GOT3 (cell line): ENCODE results near the gene PKD1L1.
"Not testable (repeated sequence)": the region's sequence is repeated elsewhere in the genome, so short reads cannot be mapped to it uniquely, and the experiment has no call there.

Experiments used
- DNase-seq: peaks from one replicate; lab custom pipeline; 2025; ENCODE audit warnings: mixed read lengths; lab: John Stamatoyannopoulos, UW

The PKD1L1 gene

DNA sequence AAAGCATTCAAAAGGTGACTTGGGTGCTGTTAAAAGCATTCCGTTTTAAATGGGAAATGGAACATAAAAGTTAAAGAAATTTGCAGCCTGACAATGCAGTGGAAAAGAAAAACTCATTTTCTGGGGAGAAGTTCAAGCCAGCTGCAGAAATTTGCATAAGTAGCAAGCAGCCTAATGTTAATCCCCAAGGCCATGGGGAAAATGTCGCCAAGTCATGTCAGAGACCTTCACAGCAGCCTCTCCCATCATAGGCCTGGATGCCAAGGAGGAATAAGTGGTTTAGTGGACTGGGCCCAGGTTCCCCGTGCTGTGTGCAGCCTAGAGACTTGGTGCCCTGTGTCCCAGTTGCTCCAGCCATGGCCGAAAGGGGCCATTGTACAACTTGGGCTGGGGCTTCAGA, 154.2 kb downstream of the PKD1L1 start:
- no peak for DNase-seq

DNA sequence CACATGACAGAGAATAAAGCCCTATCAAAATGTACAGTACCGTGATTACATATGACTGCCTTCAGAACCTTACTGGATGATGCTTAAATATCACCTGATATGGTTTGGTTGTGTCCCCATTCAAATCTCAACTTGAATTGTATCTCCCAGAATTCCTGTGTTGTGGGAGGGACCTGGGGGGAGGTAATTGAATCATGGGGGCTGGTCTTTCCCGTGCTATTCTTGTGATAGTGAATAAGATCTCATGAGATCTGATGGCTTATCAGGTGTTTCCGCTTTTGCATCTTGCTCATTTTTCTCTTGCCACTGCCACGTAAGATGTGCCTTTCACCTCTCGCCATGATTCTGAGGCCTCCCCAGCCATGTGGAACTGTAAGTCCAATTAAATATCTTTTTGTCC, 155.1 kb downstream of the PKD1L1 start:
- DNase-seq = not testable (repeated sequence)

DNA sequence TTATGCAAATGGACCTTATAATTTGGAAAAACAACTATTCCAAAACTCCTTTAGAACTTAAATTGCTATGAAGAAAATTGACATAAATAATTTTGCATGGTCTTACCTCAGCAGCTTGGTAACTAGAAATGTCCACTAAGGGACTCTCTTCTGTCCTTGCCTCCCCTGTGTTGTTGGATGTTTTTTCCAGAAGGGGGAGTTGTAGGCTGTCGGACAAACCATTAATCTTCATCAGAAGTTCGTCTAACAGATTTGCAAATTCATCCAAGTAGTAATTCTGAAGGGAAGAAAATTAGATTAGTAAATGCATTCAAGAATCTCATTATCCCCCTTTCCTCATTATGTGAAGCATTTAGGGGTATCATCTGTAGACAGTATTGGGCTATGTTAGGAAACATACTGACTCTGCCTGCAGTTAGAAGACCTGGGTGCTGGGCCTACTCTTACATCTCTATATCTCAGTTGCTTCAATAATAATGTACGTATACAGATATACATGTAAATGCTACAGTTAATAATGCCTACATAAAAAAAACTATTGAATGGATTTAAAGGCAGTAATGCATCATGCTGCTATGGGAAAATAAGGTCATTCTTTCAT, 155.6 kb downstream of the PKD1L1 start:
- no peak for DNase-seq

DNA sequence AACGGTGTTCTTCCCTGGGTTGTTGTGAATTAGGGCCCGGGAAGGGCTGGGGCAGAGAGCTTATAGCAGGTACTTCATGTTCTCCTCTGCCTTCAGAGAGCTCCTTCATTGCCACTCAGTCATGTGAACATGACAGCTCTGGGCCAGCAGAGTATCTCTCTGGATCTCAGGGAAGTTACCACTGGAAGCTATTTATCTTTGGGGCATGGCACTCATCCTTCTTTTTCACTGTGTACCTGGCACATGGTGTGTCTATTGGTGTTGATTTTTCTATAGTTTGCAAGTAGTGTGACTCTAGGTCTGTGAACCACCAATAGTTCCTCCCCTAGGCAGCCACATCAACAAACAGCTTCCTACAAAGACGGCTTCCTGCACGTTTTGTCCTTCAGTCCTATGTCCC, 156.6 kb downstream of the PKD1L1 start:
- DNase-seq = no peak

GRCh38 chr7:47788083-47788482, 160.2 kb downstream of the PKD1L1 start:
- DNase-seq = no peak

DNA sequence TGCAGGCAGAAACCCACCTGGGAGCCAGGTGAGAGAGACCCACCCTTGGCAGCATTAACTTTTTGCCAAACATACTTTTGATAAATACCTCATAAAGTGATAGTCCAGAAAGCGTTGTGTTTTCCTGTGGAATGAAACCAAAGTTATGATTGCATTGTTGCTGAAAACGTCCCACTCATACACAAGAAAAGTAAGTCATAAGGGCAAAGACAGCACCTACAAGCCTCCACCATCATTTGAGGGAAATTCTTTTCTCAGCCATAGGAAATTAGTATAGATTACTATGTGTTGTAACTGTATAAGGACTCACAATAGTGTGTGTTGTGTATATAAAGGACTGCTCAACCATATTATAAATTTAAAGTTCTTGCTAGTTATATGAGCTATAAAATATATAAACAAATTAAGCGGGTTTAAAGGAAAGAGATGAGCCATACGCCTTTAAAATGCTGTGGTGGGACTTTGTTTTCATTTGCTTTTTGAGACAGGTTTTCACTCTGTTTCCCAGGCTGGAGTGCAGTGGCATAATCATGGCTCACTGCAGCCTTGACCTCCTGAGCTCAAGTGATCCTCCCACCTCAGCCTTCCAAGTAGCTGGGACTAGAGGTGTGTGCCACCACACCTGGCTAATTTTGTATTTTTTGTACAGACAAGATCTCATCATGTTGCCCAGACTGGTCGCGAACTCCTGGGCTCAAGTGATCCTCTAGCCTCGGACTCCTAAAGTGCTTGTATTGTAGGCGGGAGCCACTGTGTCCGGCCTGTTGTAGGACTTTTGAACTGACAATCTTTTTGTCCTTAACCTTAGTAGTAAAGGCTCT, 160.8 kb downstream of the PKD1L1 start:
- DNase-seq = no peak

GRCh38 chr7:47786557-47787248, 161.6 kb downstream of the PKD1L1 start:
- DNase-seq = peak; percentile 79

GRCh38 chr7:47785923-47786556, 162.2 kb downstream of the PKD1L1 start:
- DNase-seq = no peak

- peak; percentile 35 for DNase-seq
These were observed 164.6 kb downstream of the PKD1L1 start for GRCh38 chr7:47783456-47784223.

GRCh38 chr7:47782792-47783191, 165.5 kb downstream of the PKD1L1 start:
- no peak for DNase-seq

GRCh38 chr7:47782022-47782421, 166.2 kb downstream of the PKD1L1 start:
- no peak for DNase-seq

DNA sequence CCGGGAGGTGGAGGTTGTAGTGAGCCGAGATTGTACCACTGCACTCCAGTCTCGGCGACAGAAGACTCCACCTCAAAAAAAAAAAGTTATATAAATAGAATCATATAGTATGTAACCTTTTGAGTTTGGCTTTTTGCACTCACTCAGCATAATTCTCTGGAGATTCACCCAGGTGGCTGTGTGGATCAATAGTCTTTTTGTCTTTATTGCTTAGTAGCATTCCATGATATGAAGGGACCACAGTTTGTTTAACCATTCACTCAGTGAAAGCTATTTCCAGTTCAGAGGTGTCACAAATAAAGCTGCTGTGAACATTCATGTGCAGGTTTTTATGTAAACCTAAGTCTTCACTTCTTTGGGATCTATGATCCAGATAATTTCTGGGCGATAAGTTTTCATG, 167.7 kb downstream of the PKD1L1 start:
- DNase-seq = no peak

- no peak for DNase-seq
These were observed 168.9 kb downstream of the PKD1L1 start for GRCh38 chr7:47779341-47779771.

DNA sequence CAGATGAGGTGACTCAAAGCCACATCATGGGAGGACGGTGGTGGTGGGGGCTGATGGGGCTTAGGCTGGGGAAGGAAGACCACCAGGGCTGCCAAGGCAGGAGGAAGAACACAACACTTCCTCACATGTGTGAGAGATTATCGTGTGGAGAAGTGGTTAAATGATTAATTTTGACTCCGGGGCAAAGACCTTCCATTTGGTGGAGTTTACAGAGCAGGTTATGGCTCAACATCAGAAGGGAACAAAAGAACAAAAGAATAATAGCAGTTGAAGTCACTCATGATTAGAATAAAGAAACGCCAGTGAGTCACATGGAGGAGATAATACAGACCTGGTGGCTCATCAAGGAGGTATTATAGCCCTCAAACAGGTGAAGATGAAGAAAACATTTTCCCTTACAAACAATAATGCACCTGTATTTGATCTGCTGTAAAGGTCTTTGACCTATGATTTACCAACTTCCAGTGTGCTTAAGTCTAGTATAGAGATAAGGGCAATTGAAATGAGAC, 170.1 kb downstream of the PKD1L1 start:
- DNase-seq = no peak

GRCh38 chr7:47777531-47778152, 170.6 kb downstream of the PKD1L1 start:
- no peak for DNase-seq

DNA sequence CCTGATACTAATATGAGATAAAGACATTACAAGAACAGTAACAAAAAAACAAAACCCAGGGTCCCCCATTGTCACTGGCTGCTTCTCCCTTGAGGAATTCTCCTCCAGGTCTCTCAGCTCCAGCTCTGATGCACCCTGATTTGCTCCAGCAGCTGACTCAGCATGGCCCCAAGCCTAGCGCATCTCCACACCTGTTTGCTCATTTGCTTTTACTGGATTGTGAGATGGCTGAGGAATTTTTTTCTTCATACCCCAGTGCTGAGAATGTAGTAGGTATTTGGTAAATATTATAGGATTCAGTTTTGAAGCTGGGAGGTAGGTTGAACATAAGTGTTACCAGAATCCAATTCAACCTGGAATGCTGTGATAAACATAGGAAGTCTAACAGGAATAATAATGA, 171.9 kb downstream of the PKD1L1 start:
- DNase-seq = no peak

- DNase-seq = no peak
These were observed 173.0 kb downstream of the PKD1L1 start for GRCh38 chr7:47775238-47775637.

GRCh38 chr7:47772492-47772891, 175.8 kb downstream of the PKD1L1 start:
- DNase-seq = no peak

- no peak for DNase-seq
These were observed 176.3 kb downstream of the PKD1L1 start for GRCh38 chr7:47771990-47772360.

DNA sequence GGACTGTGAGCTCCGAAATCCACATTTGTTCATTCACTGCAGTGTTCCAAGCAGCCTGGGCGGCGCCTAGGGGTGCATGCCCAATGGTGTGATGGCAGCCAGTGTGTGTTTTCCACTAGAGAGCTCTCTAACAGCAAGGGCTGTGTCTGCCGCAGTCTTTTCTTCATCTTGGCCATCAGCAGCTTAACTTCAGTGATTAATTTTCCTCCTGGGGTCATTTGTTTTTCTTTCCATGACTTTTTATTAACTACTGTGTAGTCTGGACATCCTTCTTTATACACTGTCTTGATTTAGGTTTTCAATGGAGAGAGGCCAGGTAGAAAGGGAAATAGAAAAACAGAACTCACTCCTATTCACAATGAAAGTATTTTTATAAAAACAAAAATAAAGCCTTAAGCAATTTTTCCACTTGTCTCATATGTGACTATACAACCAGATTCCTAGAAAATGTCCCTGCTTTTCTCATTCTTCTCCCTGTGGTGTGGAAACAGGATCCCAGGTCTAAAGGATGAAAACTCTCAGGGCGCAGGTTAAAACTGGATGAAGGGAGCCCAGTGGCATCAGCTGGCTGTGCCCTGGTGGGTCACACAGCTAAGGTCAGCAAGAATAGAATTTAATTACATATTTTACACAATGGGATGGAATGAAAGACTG, 176.8 kb downstream of the PKD1L1 start:
- peak; percentile 32 for DNase-seq

DNA sequence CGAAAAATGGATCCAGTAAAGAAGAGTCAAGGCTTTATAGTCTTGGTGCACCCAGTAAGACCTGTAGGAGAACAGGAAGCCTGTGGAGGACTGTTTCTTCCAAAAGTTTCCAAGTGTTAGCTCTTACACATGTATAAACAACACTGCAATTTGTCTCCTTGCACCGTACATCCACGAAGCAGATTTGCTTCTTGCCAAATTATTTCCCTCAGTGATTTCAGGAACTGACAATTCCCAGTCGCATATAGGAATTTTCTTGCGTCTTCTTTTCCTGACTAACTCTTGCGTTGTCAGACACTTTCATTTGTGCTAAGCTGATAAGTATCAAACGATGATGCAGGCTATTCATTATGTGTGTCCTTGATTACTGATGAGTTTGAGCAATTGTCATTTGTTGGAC, 182.1 kb downstream of the PKD1L1 start:
- DNase-seq = no peak
